Vagina (tissue), 2 donors: ENCODE results near the gene DPYD.

Experiments used
- CTCF ChIP-seq, 3 experiments: fragments of 450-650 bp in 2 of 3; fragments of 200-600 bp in 1 of 3; sonication (generic) in 1 of 3; IDR thresholded peaks; one replicate each; pipeline ENCODE4 v1.5.1; 2017 to 2019; ENCODE audit warnings: antibody characterized with exemption in 3 of 3, mild to moderate bottlenecking in 2 of 3, moderate library complexity in 2 of 3
- POLR2AphosphoS5 ChIP-seq, 2 donors: sonication (generic); formaldehyde crosslinking; IDR thresholded peaks; one replicate each; pipeline ENCODE4 v1.9.0; 2017; ENCODE audit warnings: antibody characterized with exemption in 2 of 2, mild to moderate bottlenecking in 2 of 2, low read depth in 1 of 2; ENCODE audit not compliant: insufficient read depth in 1 of 2

GRCh38 chr1:97066860-97067259, 854.0 kb downstream of the DPYD start:
- TF ChIP-seq CTCF (IDR thresholded peaks at IDR 0.05) (no peak), POLR2AphosphoS5 (IDR thresholded peaks at IDR 0.05; ENCODE audit: insufficient read depth in 1 of 2, low read depth in 1 of 2) (no peak)
